Erythroblast (primary cell): ENCODE data around the gene COL6A5.

Experiments
- GATA1 ChIP-seq: IDR thresholded peaks from 2 replicates; pipeline ENCODE4 v1.6.1; 2011; ENCODE audit warnings: low read depth, mild to moderate bottlenecking, control low read depth, low read length, moderate library complexity
- POLR2A ChIP-seq: IDR thresholded peaks from 2 replicates; pipeline ENCODE4 v1.6.1; 2011; ENCODE audit warnings: mild to moderate bottlenecking, low read length

DNA sequence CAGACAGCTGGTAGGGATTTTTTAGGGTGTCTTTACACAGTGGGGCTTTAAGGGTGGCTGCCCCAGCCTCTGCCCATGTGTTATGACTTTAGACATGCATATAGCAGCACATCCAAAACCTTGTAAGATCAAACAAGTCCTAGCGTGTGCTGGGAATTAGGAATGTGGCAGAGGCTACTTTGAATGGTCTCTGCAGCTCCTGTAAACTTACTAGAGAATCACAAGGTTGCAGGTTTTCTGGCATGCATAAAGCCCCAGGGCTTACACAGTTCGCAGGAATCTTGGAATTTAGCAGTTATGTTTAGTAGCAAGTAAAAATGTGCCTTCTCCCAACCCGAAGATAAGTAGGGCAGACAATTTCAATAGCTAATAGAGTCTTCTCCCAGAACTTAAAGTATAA is 124.7 kb downstream of the COL6A5 start:
- TF ChIP-seq POLR2A (no peak), GATA1 (no peak)
